GM18508 (cell line): ENCODE data around the gene STK26.
"Not testable (repeated sequence)": the region's sequence is repeated elsewhere in the genome, so short reads cannot be mapped to it uniquely, and the experiment has no call there.

Source experiments
- ATAC-seq: cut with Tn5 transposase; IDR thresholded peaks from one replicate; pipeline ENCODE4 v1.9.1; 2021; ENCODE audit warnings: moderate number of reproducible peaks; ENCODE audit not compliant: insufficient read depth, unreplicated experiment

STK26 gene

DNA sequence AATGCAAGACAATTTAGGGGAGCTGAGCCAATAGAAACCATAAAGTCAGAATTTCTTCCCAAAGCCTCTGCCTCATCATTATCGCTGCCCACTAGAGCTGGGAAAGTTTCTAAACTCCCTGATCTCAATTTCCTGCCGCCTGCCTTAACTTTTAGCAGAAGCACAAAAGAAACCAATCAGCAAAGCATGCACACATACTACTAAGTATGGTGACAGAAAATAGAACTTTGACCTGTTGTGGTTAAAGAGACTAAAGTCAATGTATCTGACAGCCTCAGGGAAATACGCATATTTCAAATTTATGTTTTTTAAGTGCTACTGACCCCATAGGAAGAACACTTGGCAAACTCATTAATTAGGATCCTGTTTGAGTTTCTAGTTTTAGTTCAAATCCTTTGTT lies 10.1 kb downstream of the STK26 start:
- no peak for ATAC-seq

GRCh38 chrX:132034648-132035047 lies 11.5 kb downstream of the STK26 start:
- no peak for ATAC-seq

DNA sequence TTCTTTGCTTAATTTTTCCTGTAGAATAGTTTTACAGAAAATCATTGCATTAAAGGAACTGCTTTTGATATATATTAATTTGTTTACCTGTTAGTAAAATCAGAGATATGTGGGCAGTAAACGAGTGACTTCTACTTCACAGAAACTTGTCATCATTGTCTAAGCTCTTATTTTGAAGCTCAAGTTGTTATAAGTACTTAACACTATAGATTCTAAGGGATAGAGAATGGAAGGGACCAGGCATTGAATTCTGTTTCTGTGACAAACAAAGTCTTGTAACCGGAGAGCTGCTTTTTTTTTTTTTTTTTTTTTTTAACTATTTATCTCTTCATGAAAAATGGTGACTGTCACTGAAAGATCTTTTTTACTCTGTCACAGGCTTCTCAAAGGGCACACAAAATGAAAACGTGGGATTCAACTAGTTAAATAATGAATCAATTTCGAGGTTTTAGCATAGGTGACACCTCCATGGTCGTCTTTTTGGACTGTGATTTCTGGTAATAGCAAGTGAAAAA lies 14.4 kb downstream of the STK26 start:
- ATAC-seq: no peak

- ATAC-seq: no peak
Measured at GRCh38 chrX:132040066-132040465, 17.0 kb downstream of the STK26 start.

- ATAC-seq: no peak
Measured at GRCh38 chrX:132041015-132041414, 17.9 kb downstream of the STK26 start.

- ATAC-seq: no peak
Measured at GRCh38 chrX:132043977-132044376, 20.9 kb downstream of the STK26 start.

GRCh38 chrX:132044953-132045352 lies 21.9 kb downstream of the STK26 start:
- ATAC-seq: no peak

- ATAC-seq: no peak
Measured at GRCh38 chrX:132045456-132045855, 22.4 kb downstream of the STK26 start.

- ATAC-seq: no peak
Measured at GRCh38 chrX:132046533-132046932, 23.4 kb downstream of the STK26 start.

GRCh38 chrX:132051778-132052177 lies 28.7 kb downstream of the STK26 start:
- not testable (repeated sequence) for ATAC-seq

GRCh38 chrX:132058050-132058449 lies 34.9 kb downstream of the STK26 start:
- no peak for ATAC-seq

DNA sequence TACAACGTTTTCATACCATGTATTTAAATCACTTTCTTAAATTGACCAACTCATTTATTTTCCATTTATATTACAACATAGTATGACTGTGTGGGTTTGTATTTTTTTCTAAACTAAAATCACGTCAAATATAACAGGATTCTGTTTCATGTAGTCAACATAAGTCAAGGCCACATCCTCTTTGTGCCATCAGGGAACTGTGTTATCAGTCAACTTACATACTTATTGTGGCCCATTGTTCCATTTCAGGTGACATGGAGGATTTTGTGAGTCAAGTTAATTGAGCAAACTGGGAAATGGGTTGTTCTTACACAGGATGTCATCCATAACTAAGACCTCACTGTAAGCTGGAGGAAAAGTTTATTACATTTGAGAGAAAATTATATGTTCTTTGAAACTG lies 35.9 kb downstream of the STK26 start:
- ATAC-seq: no peak

- no peak for ATAC-seq
Measured at GRCh38 chrX:132059973-132060540, 37.0 kb downstream of the STK26 start.

DNA sequence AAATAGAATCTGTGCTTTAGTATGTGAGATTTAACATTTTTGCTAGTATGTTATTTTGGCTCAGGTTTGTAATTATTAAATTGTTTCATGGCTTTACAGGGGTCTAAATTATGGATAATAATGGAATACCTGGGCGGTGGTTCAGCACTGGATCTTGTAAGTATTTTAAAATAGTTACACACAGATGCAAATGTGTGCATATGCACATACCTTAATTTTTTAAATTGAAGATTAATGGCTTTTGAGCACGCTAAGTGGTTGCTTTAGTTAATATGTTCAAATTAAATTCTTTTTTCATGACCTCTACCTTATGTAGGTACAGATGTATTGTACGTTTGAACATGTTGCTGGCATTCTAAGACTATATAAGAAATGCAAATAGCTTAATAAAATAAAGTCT lies 40.2 kb downstream of the STK26 start:
- no peak for ATAC-seq

GRCh38 chrX:132063862-132064261 lies 40.8 kb downstream of the STK26 start:
- ATAC-seq: no peak

DNA sequence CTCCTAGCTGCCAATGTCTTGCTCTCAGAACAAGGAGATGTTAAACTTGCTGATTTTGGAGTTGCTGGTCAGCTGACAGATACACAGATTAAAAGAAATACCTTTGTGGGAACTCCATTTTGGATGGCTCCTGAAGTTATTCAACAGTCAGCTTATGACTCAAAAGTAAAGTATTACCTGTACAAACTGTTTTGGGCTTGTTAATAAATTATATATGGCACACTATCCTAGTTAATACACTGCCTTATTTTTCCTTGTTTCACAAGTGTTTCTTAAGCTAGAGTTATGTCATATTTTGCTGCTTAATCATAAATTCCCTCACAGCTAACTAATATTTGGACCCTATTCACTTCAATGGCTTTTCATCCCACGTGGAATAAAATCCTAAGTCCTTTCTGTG lies 45.3 kb downstream of the STK26 start:
- ATAC-seq: no peak

GRCh38 chrX:132071254-132071653 lies 48.2 kb downstream of the STK26 start:
- ATAC-seq: no peak

- ATAC-seq: no peak
Measured at GRCh38 chrX:132077414-132077813, 54.3 kb downstream of the STK26 start.

DNA sequence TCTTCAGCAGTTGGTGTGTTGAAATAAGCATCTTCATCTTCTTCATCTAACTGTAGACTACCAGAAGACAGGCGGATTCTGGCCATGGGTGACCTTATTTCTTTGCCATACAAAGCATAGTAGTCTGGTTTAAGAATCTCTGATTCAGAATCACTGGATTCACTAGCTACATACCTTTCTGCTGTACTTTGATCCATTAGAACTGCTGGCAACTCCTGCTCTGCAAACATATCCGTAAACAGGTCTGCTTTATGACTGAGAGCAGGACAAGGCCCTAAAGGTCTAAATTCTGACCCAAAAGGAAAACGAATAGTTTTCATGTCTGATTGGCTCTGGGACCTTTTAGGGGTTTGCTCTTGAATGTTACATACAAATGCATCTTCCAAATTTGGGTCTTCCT lies 54.8 kb downstream of the STK26 start:
- ATAC-seq: no peak

DNA sequence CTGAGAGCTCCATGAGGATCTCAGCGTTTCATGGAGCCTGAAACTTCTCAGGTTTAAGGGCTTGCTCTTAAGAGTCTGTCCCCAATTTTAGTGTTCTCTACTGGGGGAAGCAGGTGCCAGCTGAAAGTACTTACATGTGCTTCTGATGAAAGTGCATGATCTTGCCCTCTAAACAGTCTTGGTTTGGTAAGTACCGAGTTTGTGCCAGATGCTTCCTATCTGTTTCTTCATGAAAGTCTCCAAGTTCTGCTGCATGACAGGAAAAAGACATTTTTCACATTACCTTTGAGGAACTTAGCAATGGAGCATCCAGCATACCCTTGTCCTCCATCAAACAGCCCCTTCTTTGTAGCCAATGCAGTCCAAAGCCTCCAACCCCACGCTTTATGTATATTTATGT lies 62.7 kb downstream of the STK26 start:
- no peak for ATAC-seq

DNA sequence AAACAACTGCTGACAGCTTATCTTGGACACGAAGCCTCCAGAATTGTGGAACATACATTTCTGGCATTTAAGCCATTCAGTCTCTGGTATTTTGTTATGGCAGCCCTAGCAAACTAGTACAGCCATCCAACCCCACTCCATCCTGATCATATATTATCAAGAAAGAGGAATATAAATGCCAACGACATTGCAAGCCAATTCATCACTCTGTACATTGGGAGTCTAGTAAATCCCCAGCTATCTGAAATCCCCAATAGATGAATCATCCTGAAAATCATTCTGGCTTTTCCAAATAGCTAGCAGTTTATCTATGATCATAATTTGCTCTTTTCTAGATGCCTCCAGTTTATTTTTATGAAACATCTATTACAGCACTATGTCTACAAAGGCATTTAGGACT lies 63.6 kb downstream of the STK26 start:
- ATAC-seq: no peak

DNA sequence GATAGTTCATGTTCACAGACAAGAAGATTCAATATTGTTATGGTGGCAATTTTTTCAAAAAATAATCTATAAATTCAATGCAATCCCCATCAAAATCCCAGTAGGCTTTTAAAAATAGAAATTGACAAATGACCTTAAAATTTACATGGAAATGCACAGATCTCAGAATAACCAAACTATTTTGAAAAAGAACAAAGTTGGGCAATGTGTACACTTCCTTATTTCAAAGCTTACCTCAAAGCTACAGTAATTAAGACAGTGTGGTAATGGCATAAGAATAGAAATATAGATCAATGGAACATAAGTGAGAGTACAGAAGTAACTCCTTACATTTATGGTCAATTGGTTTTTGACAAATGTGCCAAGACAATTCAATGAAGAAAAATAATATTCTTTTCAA lies 65.8 kb downstream of the STK26 start:
- ATAC-seq: no peak
